Embryonic facial prominence (tissue), 1 donor: ENCODE data around the gene MOAP1.
"Not testable (repeated sequence)": the region's sequence is repeated elsewhere in the genome, so short reads cannot be mapped to it uniquely, and the experiment has no call there.

ENCODE experiments used
- DNase-seq: peaks from one replicate; pipeline ENCODE4 v3.0.0-alpha.2; 2016; ENCODE audit errors: extremely low spot score

Gene MOAP1

DNA sequence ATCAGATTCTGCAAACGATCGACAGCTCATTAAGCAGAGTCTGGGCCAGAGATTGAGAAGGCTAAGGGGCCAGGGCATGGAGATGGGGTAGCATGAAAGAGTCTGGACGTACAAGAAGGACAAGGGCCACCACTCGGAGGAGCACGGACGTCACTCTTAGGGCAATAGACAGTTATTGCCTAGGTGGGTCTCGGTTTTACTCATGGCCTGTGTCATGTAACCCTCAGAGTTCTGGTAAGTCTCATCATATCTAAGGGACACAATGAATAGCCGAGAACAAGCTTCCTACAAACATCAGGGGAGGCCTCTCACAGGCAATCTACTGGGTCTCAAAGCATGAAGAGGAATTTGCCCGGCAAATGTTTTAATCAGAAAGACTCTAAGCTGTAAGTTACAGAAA, 38.6 kb downstream of the MOAP1 start:
- no peak for DNase-seq

DNA sequence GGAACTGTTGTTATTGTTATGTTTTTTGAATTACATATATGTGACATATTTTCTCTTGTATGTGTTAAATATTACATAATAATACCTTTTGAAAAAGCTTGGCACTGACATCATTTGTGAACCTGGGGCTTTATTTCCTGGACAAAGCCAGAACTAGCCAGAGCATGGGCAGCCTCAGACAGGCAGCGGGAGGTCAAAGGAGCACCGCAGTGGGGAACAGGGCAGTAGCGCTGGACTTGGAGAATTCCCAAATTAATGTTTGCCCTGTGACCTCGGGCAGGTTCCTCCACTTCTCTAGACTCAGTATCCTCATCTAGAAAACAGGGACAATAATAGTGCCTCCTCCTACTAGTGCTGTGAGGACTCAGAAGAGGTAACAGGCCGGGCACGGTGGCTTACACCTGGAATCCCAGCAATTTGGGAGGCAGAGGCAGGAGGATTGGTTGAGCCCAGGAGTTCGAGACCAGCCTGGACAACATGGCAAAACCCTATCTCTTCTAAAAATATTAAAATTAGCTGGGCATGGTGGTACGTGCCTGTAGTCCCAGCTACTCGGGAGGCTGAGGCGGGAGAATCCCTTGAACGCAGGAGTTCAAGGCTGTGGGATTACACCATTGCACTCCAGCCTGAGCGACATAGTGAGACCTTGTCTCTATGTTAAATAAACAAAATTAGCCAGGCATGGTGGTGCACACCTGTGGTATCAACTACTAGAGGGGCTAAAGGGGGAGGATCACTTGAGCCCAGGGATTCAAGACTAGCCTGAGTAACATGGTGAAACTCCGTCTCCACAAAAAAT, 41.6 kb downstream of the MOAP1 start:
- DNase-seq: no peak

DNA sequence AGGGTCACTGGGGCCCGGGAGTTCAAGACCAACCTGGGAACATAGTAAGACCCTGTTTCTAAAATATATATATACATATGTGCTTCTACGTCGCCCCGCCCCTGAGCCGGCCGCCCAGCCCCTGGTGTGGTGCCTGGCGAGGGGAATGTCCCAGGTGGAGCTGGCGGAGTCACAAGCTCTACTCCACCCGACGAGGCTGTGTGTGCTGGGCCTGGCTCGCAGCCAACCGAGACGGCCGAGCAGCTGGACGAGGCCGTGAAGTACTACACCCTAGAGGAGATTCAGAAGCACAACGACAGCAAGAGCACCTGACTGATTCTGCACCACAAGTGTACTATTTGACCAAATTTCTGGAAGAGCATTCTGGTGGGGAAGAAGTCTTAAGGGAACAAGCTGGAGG, 46.8 kb downstream of the MOAP1 start:
- DNase-seq: no peak

DNA sequence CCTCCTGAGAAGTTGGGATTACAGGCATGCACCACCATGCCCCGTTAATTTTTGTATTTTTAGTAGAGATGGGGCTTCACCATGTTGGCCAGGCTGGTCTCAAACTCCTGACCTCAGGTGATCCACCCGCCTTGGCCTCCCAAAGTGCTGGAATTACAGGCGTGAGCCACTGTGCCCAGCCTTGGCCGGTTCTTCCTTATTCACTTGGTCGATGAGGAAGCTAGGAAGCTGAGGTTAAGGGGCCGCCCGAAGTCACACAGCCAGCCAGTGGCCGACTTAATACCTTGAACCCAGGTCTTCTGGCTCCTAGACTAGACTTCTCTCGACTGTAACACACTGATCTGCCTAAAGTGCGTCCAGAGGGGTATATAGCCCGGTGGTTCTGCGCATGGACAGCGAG, 48.2 kb downstream of the MOAP1 start:
- not testable (repeated sequence) for DNase-seq

DNA sequence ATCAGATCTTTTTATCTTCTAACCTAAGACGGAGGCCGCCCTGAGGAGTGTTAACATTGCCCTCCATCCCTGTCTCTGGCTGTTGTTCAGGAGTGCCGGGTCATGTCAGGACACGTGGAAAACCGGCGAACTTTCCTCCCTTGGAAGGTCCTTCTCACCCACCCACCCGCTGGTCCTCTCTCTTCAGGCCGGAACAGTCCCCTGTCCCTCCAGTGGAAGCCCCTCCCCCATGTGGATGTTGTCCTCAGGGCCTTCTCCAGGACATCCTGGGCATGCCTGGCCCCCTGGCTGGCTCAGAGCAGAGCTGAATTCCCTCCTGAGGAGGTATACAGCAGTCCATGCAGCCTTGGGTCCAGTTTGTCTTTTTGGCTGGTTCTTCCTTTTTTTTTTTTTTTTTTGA, 48.7 kb downstream of the MOAP1 start:
- no peak for DNase-seq

DNA sequence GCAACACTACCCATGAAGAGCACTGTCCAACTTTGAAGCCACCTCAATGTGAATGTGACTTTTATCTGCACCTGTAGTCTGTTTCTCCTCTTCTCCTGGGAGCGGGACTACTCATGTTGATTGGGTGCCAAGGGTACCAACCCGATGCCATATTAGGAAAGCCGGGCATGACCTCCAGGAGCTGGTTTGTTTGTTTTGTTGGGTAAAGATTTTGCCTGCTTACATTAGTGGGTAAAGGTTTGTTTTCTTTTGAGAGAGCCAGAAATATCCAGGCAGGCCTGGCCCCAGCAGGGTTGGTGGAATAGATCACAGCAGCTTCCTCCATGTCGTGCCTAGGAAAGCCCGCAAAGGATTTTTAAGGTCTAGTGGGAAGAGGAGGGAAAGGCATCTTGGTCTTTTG, 49.3 kb downstream of the MOAP1 start:
- no peak for DNase-seq

DNA sequence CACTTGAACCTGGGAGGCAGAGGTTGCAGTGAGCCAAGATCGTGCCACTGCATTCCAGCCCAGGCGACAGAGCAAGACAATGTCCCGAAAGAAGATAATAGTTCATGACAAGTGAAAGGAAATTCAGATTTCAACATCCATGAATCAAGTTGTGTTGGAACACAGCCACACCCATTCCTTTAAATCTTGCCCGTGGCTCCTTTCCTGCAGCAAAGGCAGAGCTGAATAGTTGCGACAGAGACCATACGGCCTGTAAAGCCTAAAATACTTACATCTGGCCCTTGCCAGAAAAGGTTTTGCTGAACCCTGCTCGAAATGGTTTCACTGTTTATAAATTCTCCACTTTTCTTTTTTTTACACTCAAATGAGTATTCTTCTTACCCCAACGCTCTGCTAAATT, 51.2 kb downstream of the MOAP1 start:
- DNase-seq: no peak

DNA sequence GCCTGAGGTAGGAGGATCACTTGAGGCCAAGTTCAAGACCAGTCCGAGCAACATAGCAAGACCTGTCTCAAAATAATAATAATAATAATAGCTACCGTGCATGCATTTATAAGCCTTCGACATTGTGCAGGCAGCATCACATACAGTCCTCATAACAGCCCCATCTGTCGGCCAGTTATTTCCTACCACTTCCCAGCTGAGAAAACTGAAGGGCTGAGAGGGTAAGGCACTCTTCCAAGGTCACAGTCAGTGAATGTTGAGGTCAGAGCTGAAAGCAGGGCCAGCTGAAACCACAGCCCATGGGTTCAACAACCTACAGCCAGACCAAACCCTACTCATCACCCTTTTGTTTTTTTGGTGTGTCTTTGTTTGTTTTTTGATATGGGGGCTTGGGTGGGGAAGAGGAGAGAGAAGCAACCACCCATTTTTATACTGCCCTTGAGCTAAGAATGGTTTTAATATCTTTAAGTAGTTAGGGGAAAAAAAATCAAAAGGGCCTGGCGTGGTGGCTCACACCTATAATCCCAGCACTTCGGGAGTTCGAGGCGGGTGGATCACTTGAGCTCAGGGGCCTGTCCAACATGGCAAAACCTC, 52.1 kb downstream of the MOAP1 start:
- no peak for DNase-seq
